HG02623 (cell line): ENCODE measurements around the gene TMEM98.
"Not testable (repeated sequence)": the region's sequence is repeated elsewhere in the genome, so short reads cannot be mapped to it uniquely, and the experiment has no call there.

Experiments
- ATAC-seq: cut with Tn5 transposase; IDR thresholded peaks from one replicate; pipeline ENCODE4 v1.9.1; 2021; ENCODE audit warnings: moderate library complexity; ENCODE audit not compliant: unreplicated experiment

TMEM98 gene

DNA sequence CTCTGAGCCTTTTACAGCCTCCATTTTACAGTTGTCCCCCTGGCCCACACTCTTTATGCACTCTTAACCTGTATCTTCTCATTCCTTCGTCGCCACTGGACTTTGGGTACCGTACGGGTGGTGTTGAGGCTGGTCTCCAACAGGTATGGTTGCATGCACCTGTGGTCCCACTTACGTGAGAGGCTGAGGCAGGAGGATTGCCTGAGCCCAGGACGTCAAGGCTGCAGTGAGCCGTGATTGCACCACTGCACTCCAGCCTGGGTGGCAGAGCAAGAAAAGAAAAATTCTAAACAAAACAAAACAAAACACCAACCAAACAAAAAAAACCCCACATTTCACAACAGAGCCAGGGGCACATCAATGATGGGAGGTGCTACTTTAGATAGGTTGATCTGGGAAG lies 14.4 kb upstream of the TMEM98 start:
- ATAC-seq: no peak

GRCh38 chr17:32914181-32914580 lies 13.8 kb upstream of the TMEM98 start:
- ATAC-seq: no peak

GRCh38 chr17:32915245-32915644 lies 12.7 kb upstream of the TMEM98 start:
- ATAC-seq: no peak

GRCh38 chr17:32916134-32916533 lies 11.8 kb upstream of the TMEM98 start:
- ATAC-seq: no peak

DNA sequence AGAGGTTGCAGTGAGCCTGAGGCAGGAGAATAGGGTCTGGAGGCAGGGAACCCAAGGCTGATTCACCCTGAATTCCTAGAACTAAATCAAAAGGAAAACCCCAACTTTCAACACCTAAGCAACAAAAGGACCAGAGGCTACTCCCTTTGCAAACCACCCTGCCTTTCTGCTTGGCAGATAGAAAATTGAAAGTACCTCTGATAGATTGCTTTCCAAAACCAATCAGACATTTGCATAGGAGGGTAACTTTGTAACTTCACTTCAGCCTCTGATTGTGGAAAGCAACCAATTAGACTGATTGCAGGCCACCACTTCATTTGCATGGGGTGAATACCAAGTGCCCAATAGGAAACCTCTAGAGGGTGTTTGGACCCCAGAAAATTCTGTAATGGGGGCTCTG lies 10.9 kb upstream of the TMEM98 start:
- no peak for ATAC-seq

- no peak for ATAC-seq
Observed at GRCh38 chr17:32917842-32918241, 10.1 kb upstream of the TMEM98 start.

DNA sequence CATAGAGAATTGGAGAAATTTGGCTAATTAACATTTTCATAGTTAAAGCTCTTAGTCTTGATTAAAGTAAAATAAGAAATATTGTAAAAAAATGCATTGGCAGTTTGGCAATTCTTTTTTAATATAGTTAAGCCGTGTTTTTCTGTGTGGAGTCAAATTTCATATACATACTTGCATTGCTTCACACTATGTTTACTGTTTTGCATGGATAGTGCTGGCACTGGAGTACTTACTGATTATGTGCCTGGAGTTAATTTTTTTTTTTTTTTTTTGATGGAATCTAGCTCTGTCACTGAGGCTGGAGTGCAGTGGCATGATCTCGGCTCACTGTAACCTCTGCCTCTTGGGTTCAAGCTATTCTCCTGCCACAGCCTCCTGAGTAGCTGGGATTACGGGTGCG lies 8.1 kb upstream of the TMEM98 start:
- not testable (repeated sequence) for ATAC-seq

GRCh38 chr17:32920293-32920692 lies 7.7 kb upstream of the TMEM98 start:
- ATAC-seq: no peak

- no peak for ATAC-seq
Observed at GRCh38 chr17:32921017-32921416, 6.9 kb upstream of the TMEM98 start.

- not testable (repeated sequence) for ATAC-seq
Observed at GRCh38 chr17:32923905-32924304, 4.0 kb upstream of the TMEM98 start.

DNA sequence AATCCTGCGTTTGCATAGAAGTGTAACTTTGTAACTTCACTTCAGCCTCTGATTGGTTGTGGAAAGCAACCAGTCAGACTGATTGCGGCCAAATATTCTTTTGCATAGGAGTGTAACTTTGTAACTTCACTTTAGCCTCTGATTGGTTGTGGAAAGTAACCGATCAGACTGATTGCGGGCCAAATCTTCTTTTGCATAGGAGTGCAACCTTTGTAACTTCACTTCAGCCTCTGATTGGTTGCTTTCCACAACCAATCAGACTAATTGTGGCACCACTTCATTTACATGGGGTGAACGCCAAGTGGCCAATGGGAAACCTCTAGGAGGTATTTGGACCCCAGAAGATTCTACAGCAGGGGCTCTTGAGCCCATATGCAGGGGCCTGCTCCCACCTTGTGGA lies 1.8 kb upstream of the TMEM98 start:
- ATAC-seq: no peak

DNA sequence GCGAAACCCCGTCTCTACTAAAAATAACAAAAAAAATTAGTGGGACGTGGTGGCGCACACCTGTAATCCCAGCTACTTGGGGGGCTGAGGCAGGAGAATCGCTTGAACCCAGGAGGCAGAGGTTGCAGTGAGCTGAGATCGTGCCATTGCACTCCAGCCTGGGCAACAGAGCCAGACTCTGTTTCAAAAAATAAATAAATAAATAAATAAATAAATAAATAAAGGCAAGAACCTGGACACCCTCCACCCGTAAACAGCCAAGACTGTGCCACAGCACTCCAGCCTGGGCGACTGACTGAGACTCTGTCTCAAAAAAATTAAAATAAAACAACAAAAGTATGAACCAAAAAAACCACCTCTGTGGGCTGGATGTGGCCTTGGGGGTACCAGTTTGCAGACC lies 1.2 kb upstream of the TMEM98 start:
- ATAC-seq: not testable (repeated sequence)

GRCh38 chr17:32927201-32927723 lies 691 bp upstream of the TMEM98 start:
- ATAC-seq: no peak

DNA sequence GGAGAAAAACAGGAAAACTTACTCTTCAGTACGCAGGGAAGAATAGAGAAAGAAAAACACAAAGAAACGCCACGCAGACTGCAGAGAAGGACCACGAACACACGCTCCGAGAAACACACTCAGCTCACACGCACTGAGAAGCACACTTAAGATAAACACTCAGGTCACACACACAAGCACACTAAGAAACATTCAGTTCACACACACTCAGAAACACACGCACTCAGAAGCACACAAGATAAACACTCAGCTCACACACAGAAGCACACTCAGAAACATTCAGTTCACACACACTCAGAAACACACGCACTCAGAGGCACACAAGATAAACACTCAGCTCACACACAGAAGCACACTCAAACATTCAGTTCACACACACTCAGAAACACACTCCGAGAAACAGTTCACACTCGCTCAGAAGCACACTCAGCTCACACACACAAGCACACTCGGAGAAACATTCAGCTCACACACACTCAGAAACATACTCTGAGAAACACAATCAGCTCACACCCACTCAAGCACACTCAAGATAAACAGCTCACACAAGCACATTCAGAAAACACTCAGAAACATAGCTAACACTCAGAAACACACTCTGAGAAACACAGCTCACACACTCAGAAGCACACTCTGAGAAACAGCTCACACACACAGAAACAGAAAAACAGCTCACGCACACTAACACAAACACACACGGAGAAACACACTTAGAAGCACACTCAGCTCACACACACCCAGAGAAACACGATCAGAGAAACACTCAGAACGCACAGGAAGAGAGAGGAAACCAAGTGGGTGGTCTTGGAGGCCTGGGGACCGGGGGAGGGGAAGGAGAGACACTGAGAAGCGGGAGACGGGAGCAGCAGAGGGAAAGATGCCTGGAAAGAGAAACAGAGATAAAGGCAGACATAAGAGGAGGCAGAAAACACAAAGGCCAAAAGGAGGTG lies 908 bp downstream of the TMEM98 start:
- no peak for ATAC-seq

- ATAC-seq: no peak
Observed at GRCh38 chr17:32929588-32929987, 1.6 kb downstream of the TMEM98 start.

GRCh38 chr17:32930512-32930911 lies 2.6 kb downstream of the TMEM98 start:
- ATAC-seq: no peak

DNA sequence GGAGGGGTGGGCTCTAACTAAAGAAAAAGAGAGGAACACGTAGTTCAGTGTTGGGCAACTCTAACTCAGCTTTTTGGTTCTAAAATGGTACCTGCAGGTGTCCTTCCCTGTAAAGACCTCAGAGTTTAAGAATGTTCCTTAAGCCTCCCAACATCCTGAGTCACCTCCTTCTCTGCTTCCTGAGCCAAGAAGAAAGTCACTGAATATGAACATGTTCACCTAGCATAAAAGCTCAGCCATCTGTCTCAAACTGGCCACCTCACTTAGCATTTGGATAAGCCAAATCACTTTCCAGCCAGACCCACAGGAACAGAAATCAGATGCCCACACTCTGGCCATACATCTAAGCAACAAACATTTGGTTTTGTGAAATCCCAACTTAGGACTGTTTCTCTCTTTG lies 3.7 kb downstream of the TMEM98 start:
- ATAC-seq: no peak

DNA sequence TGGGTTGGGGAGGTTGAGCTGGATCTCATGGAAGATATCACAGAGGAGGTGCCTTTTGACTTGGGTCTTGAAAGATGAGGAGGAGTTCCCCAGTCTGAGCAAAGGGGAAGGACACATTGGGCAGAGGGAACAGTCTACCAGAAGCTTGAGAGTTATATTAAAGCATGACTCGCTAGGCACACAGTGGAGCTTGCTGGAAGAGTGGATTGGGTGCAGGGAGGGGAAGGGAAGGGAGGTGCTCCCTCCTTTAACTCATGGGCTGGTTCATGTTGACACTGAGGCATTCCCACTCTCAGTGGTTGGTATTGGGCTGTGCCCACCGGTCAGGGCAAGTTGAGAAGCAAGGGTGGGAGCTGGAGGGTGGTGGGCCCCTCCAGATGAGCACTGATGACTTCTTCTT lies 5.9 kb downstream of the TMEM98 start:
- ATAC-seq: no peak

- no peak for ATAC-seq
Observed at GRCh38 chr17:32935726-32936125, 7.8 kb downstream of the TMEM98 start.

DNA sequence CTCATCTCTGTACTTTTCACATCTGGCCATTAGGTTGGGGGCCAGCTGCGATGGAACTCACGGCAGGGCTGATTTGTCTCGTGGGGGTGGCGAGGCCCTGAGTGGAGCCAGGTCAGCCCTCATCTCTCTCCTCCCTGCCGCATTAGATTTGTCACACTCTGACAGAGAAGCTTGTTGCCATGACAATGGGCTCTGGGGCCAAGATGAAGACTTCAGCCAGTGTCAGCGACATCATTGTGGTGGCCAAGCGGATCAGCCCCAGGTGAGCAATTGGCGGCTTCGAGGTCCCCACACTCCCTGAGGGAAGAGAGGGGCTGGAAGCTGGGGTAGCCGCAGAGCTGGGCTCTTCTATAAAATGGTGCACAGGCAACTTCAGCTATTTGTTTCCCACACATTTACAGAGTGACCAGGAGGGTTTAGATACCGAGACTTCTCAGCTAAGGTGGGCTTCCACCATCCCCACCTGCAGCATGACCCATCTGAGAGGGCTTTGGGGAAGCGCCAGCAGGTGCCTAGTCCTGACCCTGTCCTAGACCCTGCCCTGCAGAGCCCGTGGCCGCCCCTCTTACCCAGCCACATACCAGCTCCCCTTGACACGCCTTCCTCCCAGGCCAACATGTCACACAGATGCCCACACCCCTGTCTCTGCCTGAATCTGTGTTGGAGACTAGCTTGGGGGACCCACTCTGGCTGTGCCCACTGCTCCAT lies 8.4 kb downstream of the TMEM98 start:
- ATAC-seq: no peak

DNA sequence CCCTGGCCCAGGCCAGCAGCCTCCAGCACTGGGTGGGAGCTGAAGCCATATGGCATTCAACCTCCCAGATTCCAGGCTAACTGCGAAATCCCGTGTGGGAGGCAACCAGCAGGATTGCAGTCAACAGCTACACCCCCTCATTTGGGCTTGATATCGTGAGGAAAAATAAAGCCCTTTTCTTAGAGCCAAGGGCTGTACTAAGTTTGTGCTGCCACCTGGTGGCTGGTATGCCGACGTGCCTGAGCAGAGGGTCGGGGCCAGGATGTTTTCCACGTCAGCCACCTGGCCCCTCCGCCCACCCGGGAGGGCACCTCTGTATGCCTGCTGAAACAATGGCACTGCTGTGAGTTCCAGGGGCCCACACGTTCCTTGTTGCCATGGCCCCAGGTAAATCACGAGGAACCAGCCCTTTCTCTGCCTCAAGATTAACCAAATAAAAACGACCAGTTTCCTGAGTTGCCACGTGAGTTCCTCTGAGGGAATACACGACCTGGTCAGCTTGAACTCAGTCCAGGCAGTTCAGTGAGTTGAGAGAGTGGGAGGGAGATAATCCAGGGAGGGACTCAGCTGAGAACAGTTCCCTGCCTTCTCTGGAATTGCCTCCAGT lies 9.0 kb downstream of the TMEM98 start:
- ATAC-seq: no peak
